NCI-H2029 (cell line): Measurements from ENCODE around the gene TBC1D3I.
"Not testable (repeated sequence)": the region's sequence is repeated elsewhere in the genome, so short reads cannot be mapped to it uniquely, and the experiment has no call there.

ENCODE experiments used
- DNase-seq: peaks from one replicate; lab custom pipeline; 2025; lab: John Stamatoyannopoulos, UW

TBC1D3I gene

GRCh38 chr17:36264470-36264869 is at the start of gene TBC1D3I:
TBC1D3I (minus strand) TSS chr17:36264570; CDS start chr17:36262985, 1,585 bp downstream.
- not testable (repeated sequence) for DNase-seq

- not testable (repeated sequence) for DNase-seq
These were observed 30.8 kb upstream of the TBC1D3I start for GRCh38 chr17:36295161-36295560.

- DNase-seq: not testable (repeated sequence)
These were observed 25.7 kb upstream of the TBC1D3I start for GRCh38 chr17:36289965-36290612.

GRCh38 chr17:36284219-36284618 is 19.8 kb upstream of the TBC1D3I start:
- DNase-seq: not testable (repeated sequence)

- DNase-seq: not testable (repeated sequence)
These were observed 18.9 kb upstream of the TBC1D3I start for GRCh38 chr17:36283256-36283655.

GRCh38 chr17:36242046-36242445 is 22.3 kb downstream of the TBC1D3I start:
- DNase-seq: not testable (repeated sequence)

GRCh38 chr17:36229644-36230043 is 34.7 kb downstream of the TBC1D3I start:
- DNase-seq: not testable (repeated sequence)

GRCh38 chr17:36222967-36223366 is 41.4 kb downstream of the TBC1D3I start:
- not testable (repeated sequence) for DNase-seq

- not testable (repeated sequence) for DNase-seq
These were observed 42.7 kb downstream of the TBC1D3I start for GRCh38 chr17:36221581-36222100.

- DNase-seq: not testable (repeated sequence)
These were observed 43.4 kb downstream of the TBC1D3I start for GRCh38 chr17:36220737-36221580.

GRCh38 chr17:36219556-36219955 is 44.8 kb downstream of the TBC1D3I start:
- not testable (repeated sequence) for DNase-seq

- DNase-seq: not testable (repeated sequence)
These were observed 48.7 kb downstream of the TBC1D3I start for GRCh38 chr17:36215406-36216308.

- DNase-seq: no peak
These were observed 49.5 kb downstream of the TBC1D3I start for GRCh38 chr17:36214918-36215317.

- no peak for DNase-seq
These were observed 50.7 kb downstream of the TBC1D3I start for GRCh38 chr17:36213695-36214094.

GRCh38 chr17:36212966-36213365 is 51.4 kb downstream of the TBC1D3I start:
- no peak for DNase-seq

- no peak for DNase-seq
These were observed 52.1 kb downstream of the TBC1D3I start for GRCh38 chr17:36212272-36212605.

GRCh38 chr17:36211484-36212271 is 52.7 kb downstream of the TBC1D3I start:
- not testable (repeated sequence) for DNase-seq

GRCh38 chr17:36210439-36211211 is 53.7 kb downstream of the TBC1D3I start, which contains the start of gene CCL4L2:
CCL4L2 (plus strand) TSS chr17:36211063.
- DNase-seq: not testable (repeated sequence)

- no peak for DNase-seq
These were observed 54.8 kb downstream of the TBC1D3I start for GRCh38 chr17:36209575-36209974.

GRCh38 chr17:36207383-36207782 is 57.0 kb downstream of the TBC1D3I start:
- DNase-seq: not testable (repeated sequence)
